PC-3 (cell line): ENCODE data around the gene C9orf85. TPM values are rescaled to one million over a fixed set of nuclear protein-coding genes. Genes with fewer than 3 reads are reported as not detected.
A peak's percentile ranks its signal among the peaks of the same experiment; 100 is the strongest.
"Not testable (repeated sequence)": the region's sequence is repeated elsewhere in the genome, so short reads cannot be mapped to it uniquely, and the experiment has no call there.

Source experiments
- ATAC-seq: fragments of 200-7000 bp; cut with Tn5 transposase; 2 replicates; pipeline ENCODE4 v1.9.1; 2020; ENCODE audit warnings: mild to moderate bottlenecking, moderate library complexity
- BruUV-seq: library from RNA; stranded (reverse); fragments of 400-500 nt; replicated peaks from 2 replicates; lab custom pipeline; 2021; lab: Mats Ljungman, UMichigan
- CTCF ChIA-PET: fragments of 300-600 bp; sonication (Branson Sonifier 250); formaldehyde crosslinking; loops from one replicate; lab custom pipeline; 2022; ENCODE audit warnings: antibody characterized with exemption; lab: Charles Lee
- POLR2A ChIA-PET: fragments of 300-600 bp; sonication (Branson Sonifier 250); formaldehyde crosslinking; loops from one replicate; lab custom pipeline; 2022; ENCODE audit warnings: antibody characterized with exemption; ENCODE audit not compliant: unreplicated experiment; lab: Charles Lee
- DNase-seq: peaks from one replicate; pipeline ENCODE4 v3.0.0-alpha.2; 2015
- H2AFZ ChIP-seq: fragments of 300-600 bp; sonication (generic); 2 replicates; pipeline ENCODE4 v1.6.0; 2016; ENCODE audit warnings: antibody characterized with exemption, low read length
- H3F3A ChIP-seq: fragments of 300-600 bp; sonication (generic); one replicate; pipeline ENCODE4 v1.6.0; 2017; ENCODE audit warnings: antibody characterized with exemption, low read length, control low read depth, mild to moderate bottlenecking; ENCODE audit not compliant: unreplicated experiment
- H3K27ac ChIP-seq: fragments of 300-600 bp; sonication (generic); 2 replicates; pipeline ENCODE4 v1.5.1; 2016; ENCODE audit warnings: mild to moderate bottlenecking, low read length
- H3K27me3 ChIP-seq: fragments of 300-600 bp; sonication (generic); 2 replicates; pipeline ENCODE4 v1.6.1; 2016; ENCODE audit warnings: low read length, mixed read lengths
- H3K36me3 ChIP-seq: fragments of 300-600 bp; sonication (generic); 2 replicates; pipeline ENCODE4 v1.6.1; 2016; ENCODE audit warnings: low read depth, mixed run types, low read length, mixed read lengths
- H3K4me1 ChIP-seq: fragments of 300-600 bp; sonication (generic); 2 replicates; pipeline ENCODE4 v1.5.1; 2016; ENCODE audit warnings: low read length; ENCODE audit not compliant: insufficient read depth
- H3K4me2 ChIP-seq: fragments of 300-600 bp; sonication (generic); 2 replicates; pipeline ENCODE4 v1.6.0; 2016; ENCODE audit warnings: low read length
- H3K4me3 ChIP-seq: fragments of 300-600 bp; sonication (generic); 2 replicates; pipeline ENCODE4 v1.5.1; 2016; ENCODE audit warnings: mild to moderate bottlenecking, low read length, mixed read lengths
- H3K79me2 ChIP-seq: fragments of 300-600 bp; sonication (generic); 2 replicates; pipeline ENCODE4 v1.6.1; 2017; ENCODE audit warnings: low read length, mixed read lengths
- H3K9ac ChIP-seq: fragments of 300-600 bp; sonication (generic); 2 replicates; pipeline ENCODE4 v1.6.0; 2016; ENCODE audit warnings: mild to moderate bottlenecking, low read length
- H3K9me2 ChIP-seq: fragments of 300-600 bp; sonication (generic); replicated peaks from 2 replicates; pipeline ENCODE4 v1.6.1; 2016; ENCODE audit warnings: mixed run types, low read length, mixed read lengths
- H3K9me3 ChIP-seq: fragments of 300-600 bp; sonication (generic); 2 replicates; pipeline ENCODE4 v1.6.1; 2016; ENCODE audit warnings: low read length, mixed read lengths
- H4K20me1 ChIP-seq: fragments of 300-600 bp; sonication (generic); 2 replicates; pipeline ENCODE4 v1.6.1; 2016; ENCODE audit warnings: low read length, mixed read lengths
- CTCF ChIP-seq: fragments of 300-600 bp; sonication (generic); conservative IDR thresholded peaks from 2 replicates; pipeline ENCODE4 v1.5.1; 2017; ENCODE audit warnings: antibody characterized with exemption, low read depth, mild to moderate bottlenecking, low read length
- EZH2 ChIP-seq: fragments of 300-600 bp; sonication (generic); IDR thresholded peaks from one replicate; pipeline ENCODE4 v1.6.1; 2017; ENCODE audit warnings: antibody characterized with exemption, mild to moderate bottlenecking, low read length; ENCODE audit not compliant: unreplicated experiment
- EZH2phosphoT487 ChIP-seq: fragments of 300-600 bp; sonication (generic); IDR thresholded peaks from 2 replicates; pipeline ENCODE4 v1.6.1; 2018; ENCODE audit warnings: mild to moderate bottlenecking, antibody characterized with exemption, low read length, borderline replicate concordance
- intact Hi-C: fragments of 100-400 bp; cut with micrococcal nuclease; formaldehyde crosslinking; loops from 2 replicates; pipeline ENCODE4 v1.9.0; 2023
- total RNA-seq: library from RNA; depleted of rRNA; stranded (reverse); fragments of >200 nt; gene quantifications from 2 replicates; pipeline ENCODE4 v1.2.3, GENCODE V29; 2014

Gene C9orf85
- total RNA-seq, 1 experiment from 2014 or later = 7.9 TPM

DNA sequence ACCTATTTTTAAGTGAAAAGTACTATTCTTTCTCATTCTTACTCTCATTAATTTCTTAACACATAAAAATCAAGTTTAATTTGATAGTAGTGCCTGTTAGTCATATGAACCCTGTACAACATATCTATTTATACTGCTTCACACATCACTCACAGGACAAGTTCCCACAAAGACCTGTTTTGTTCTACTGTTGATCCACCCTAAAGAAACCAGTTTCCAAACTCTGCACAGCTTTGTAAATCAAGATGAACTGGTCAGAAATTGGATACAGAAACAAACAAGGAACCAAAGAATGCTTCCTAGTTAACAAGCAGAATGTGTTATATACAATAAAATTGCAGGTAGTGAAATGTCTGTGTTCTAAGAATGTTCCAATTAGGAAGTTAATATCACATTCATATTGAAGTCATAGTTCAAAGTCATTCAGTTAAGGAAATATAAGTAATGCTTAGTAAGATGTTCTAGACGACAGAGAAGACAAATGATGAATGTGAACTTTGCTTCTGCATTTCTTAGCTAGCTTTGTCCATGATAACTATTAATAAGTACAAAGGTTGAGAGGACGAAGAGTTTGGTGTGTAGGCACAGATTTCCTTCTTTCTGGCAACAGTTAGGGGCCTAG is 33.4 kb downstream of the C9orf85 start:
- Histone ChIP-seq H3K27me3 (no peaks in the 10 kb centered on the region), H4K20me1 (no peaks in the 10 kb centered on the region), H3K4me2 (peak overlapping the region; percentile 74), H3F3A (no peaks in the 10 kb centered on the region), H3K4me1 (peaks cover 34% of the 10 kb centered on the region), H3K9me2 (no peaks in the 10 kb centered on the region), H3K4me3 (peak overlapping the region; percentile 41; the same call in 1 of the 2 replicates), H2AFZ (no peak overlapping the region), H3K79me2 (peaks cover 9% of the 10 kb centered on the region), H3K9ac (peak overlapping the region; percentile 61), H3K36me3 (no peaks in the 10 kb centered on the region; the same call in 1 of the 2 replicates), H3K27ac (peak overlapping the region; percentile 91), H3K9me3 (no peaks in the 10 kb centered on the region)
- ChIA-PET CTCF (no interaction called here), POLR2A (no interaction called here)
- peak; percentile 70 for DNase-seq
- BruUV-seq = no TSS peak
- intact Hi-C loops = loop anchor here (1.0 to 2.0 kb wide), 2 partner anchors 16 to 34 kb away; partner anchors contain the start of genes ABHD17B and C9orf85
- no peak for TF ChIP-seq EZH2
- TF ChIP-seq EZH2phosphoT487 = no peak
- no peak for TF ChIP-seq CTCF
- ATAC-seq = peak; percentile 83

GRCh38 chr9:71954652-71955051 is 43.2 kb downstream of the C9orf85 start:
- H3F3A ChIP-seq, H3K27ac ChIP-seq, H3K4me2 ChIP-seq, H3K36me3 ChIP-seq, H3K79me2 ChIP-seq, H3K4me3 ChIP-seq, H3K4me1 ChIP-seq, BruUV-seq, H3K9ac ChIP-seq, H3K9me3 ChIP-seq, H4K20me1 ChIP-seq, intact Hi-C loops, ATAC-seq, H2AFZ ChIP-seq, DNase-seq, H3K9me2 ChIP-seq, H3K27me3 ChIP-seq: not testable (repeated sequence)
- POLR2A ChIA-PET = interaction anchor here (0.9 kb wide), 1 partner anchor 13 kb away, joined by 4 read pairs; no protein-coding TSS in a partner anchor
- CTCF ChIA-PET = interaction anchor here (0.6 kb wide), 1 partner anchor 97 kb away, joined by 4 read pairs; no protein-coding TSS in a partner anchor

- no peaks in the 10 kb centered on the region for H3K9me2 ChIP-seq
- no peak overlapping the region for H3K9ac ChIP-seq
- no peaks in the 10 kb centered on the region for H3K27me3 ChIP-seq
- intact Hi-C loops = no loop called here
- H3K36me3 ChIP-seq = no peaks in the 10 kb centered on the region
- no peak for DNase-seq
- CTCF ChIA-PET = no interaction called here
- H3K27ac ChIP-seq = no peak overlapping the region
- POLR2A ChIA-PET = interaction anchor here (0.9 kb wide), 1 partner anchor 13 kb away, joined by 4 read pairs; no protein-coding TSS in a partner anchor
- BruUV-seq = no TSS peak
- no peaks in the 10 kb centered on the region for H3K9me3 ChIP-seq
- no peak for ATAC-seq
- no peak overlapping the region for H3K4me2 ChIP-seq
- H3K4me3 ChIP-seq = no peak overlapping the region
- H3F3A ChIP-seq = no peaks in the 10 kb centered on the region
- no peaks in the 10 kb centered on the region for H4K20me1 ChIP-seq
- no peak for TF ChIP-seq EZH2phosphoT487
- TF ChIP-seq EZH2 = no peak
- TF ChIP-seq CTCF = no peak
- no peak overlapping the region for H2AFZ ChIP-seq
- no peaks in the 10 kb centered on the region for H3K79me2 ChIP-seq
- H3K4me1 ChIP-seq = no peaks in the 10 kb centered on the region
These were observed 44.0 kb downstream of the C9orf85 start for GRCh38 chr9:71955300-71955915.
